Left lung (tissue), 10 donors: ENCODE data around the gene TSTD2. TPM values are rescaled to one million over a fixed set of nuclear protein-coding genes. Genes with fewer than 3 reads are reported as not detected.

Experiments
- ATAC-seq: fragments of 200-7000 bp; cut with Tn5 transposase; one replicate; pipeline ENCODE4 v1.9.1; 2020; ENCODE audit warnings: moderate library complexity
- DNase-seq, 4 donors: peaks; one replicate each; pipeline ENCODE4 v3.0.0-alpha.2; 2013 to 2020
- H3K27ac ChIP-seq, 2 donors: fragments of 200-600 bp; sonication (generic) in 1 of 2; one replicate each; pipeline versions ENCODE4 v1.5.0 to v1.8.0; 2020 to 2021
- H3K27me3 ChIP-seq, 2 donors: fragments of 200-600 bp; sonication (generic) in 1 of 2; one replicate each; pipeline versions ENCODE4 v1.5.0 to v1.8.0; 2020 to 2021
- H3K36me3 ChIP-seq, 2 donors: fragments of 200-600 bp; sonication (generic) in 1 of 2; one replicate each; pipeline versions ENCODE4 v1.5.0 to v1.8.0; 2020 to 2021
- H3K4me1 ChIP-seq, 2 donors: fragments of 200-600 bp; one replicate each; pipeline ENCODE4 v1.8.0; 2021
- H3K4me3 ChIP-seq, 2 donors: fragments of 200-600 bp; sonication (generic) in 1 of 2; one replicate each; pipeline versions ENCODE4 v1.5.0 to v1.8.0; 2020 to 2021; ENCODE audit warnings: mild to moderate bottlenecking in 1 of 2
- H3K9me3 ChIP-seq, 2 donors: fragments of 200-600 bp; sonication (generic) in 1 of 2; one replicate each; pipeline versions ENCODE4 v1.5.0 to v1.8.0; 2020 to 2021
- CTCF ChIP-seq, 2 donors: fragments of 200-600 bp; sonication (generic) in 1 of 2; IDR thresholded peaks; one replicate each; pipeline versions ENCODE4 v1.5.0 to v1.8.0; 2021; ENCODE audit warnings: antibody characterized with exemption in 2 of 2
- intact Hi-C, 2 donors: fragments of 100-400 bp; cut with DNase I; formaldehyde crosslinking; loops; one replicate each; pipeline versions ENCODE4 v1.11.2 to v1.14.2; 2022
- polyA plus RNA-seq, 6 donors: library from polyadenylated mRNA; unstranded; fragments of 120-200 nt; gene quantifications; one replicate each; pipeline ENCODE4 v1.2.1, GENCODE V29; 2013; ENCODE audit not compliant: insufficient read length in 6 of 6
- total RNA-seq, 2 donors: library from RNA; stranded (reverse); fragmentation: NEBNext Ultra II Directional; extraction: Animal tissue kit (Norgen Biotek cat#: 25700); gene quantifications; one replicate each; pipeline ENCODE4 v1.2.1, GENCODE V29; 2021
- donor health status: DM: no; HTN: yes; CAD: no.
- donor health status: DM: no; HTN: no; CAD: no.

The TSTD2 gene
- total and polyA plus RNA-seq, 8 donors: 16.4 to 41.5 (median 34.1) TPM

- DNase-seq (no peak), ATAC-seq (no peak)
- Histone ChIP-seq H3K9me3 (no peaks in the 10 kb centered on the region), H3K27me3 (no peaks in the 10 kb centered on the region), H3K4me3 (no peak overlapping the region), H3K36me3 (peaks cover 0 to 94% of the 10 kb centered on the region in 2 donors), H3K4me1 (peaks cover 0 to 6% of the 10 kb centered on the region in 2 donors), H3K27ac (no peak overlapping the region)
- TF ChIP-seq CTCF (IDR thresholded peaks at IDR 0.05): no peak
- intact Hi-C loops: no loop called here
These were observed 14.8 kb upstream of the TSTD2 start for GRCh38 chr9:97647996-97648395.

- DNase-seq (no peak), ATAC-seq (no peak)
- Histone ChIP-seq H3K4me1 (no peaks in the 10 kb centered on the region), H3K36me3 (peaks cover 0 to 90% of the 10 kb centered on the region in 2 donors), H3K27ac (no peak overlapping the region), H3K27me3 (no peaks in the 10 kb centered on the region), H3K9me3 (no peaks in the 10 kb centered on the region), H3K4me3 (no peak overlapping the region)
- intact Hi-C loops: no loop called here
- no peak for TF ChIP-seq CTCF (IDR thresholded peaks at IDR 0.05)
These were observed 12.6 kb upstream of the TSTD2 start for GRCh38 chr9:97645720-97646119.

GRCh38 chr9:97640325-97640724 lies 7.2 kb upstream of the TSTD2 start:
- intact Hi-C loops: no loop called here
- DNase-seq (peak in 1 of 4 donors; percentile 26), ATAC-seq (no peak)

GRCh38 chr9:97638666-97639065 lies 5.5 kb upstream of the TSTD2 start:
- peaks cover 13 to 43% of the 10 kb centered on the region in 2 donors for H3K4me1 ChIP-seq
- H3K9me3 ChIP-seq: no peaks in the 10 kb centered on the region
- TF ChIP-seq CTCF (IDR thresholded peaks at IDR 0.05): no peak
- no peak overlapping the region for H3K4me3 ChIP-seq
- no peak overlapping the region for H3K27ac ChIP-seq
- intact Hi-C loops: no loop called here
- no peaks in the 10 kb centered on the region for H3K27me3 ChIP-seq
- DNase-seq (no peak), ATAC-seq (no peak)
- peaks cover 0 to 25% of the 10 kb centered on the region in 2 donors for H3K36me3 ChIP-seq

More at GRCh38 chr9:97640325-97640724, 7.2 kb upstream of the TSTD2 start:
- Histone ChIP-seq H3K9me3 (no peaks in the 10 kb centered on the region), H3K27me3 (no peaks in the 10 kb centered on the region), H3K27ac (no peak overlapping the region), H3K4me1 (peaks cover 4 to 32% of the 10 kb centered on the region in 2 donors), H3K36me3 (peaks cover 0 to 41% of the 10 kb centered on the region in 2 donors), H3K4me3 (no peak overlapping the region)
- TF ChIP-seq CTCF (IDR thresholded peaks at IDR 0.05): no peak

GRCh38 chr9:97636903-97637302 lies 3.7 kb upstream of the TSTD2 start:
- Histone ChIP-seq H3K27ac (no peak overlapping the region), H3K36me3 (peaks cover 0 to 7% of the 10 kb centered on the region in 2 donors), H3K4me1 (peaks cover 17 to 48% of the 10 kb centered on the region in 2 donors), H3K4me3 (no peak overlapping the region), H3K27me3 (no peaks in the 10 kb centered on the region), H3K9me3 (no peaks in the 10 kb centered on the region)
- no peak for DNase-seq
- no peak for ATAC-seq
- intact Hi-C loops: no loop called here
- no peak for TF ChIP-seq CTCF (IDR thresholded peaks at IDR 0.05)
